GM23248 (cell line): ENCODE results near the gene RBPJL. TPM values are rescaled to one million over a fixed set of nuclear protein-coding genes. Genes with fewer than 3 reads are reported as not detected.
A peak's percentile ranks its signal among the peaks of the same experiment; 100 is the strongest.

Source experiments
- DNase-seq: peaks from one replicate; pipeline ENCODE4 v3.0.0-alpha.2; 2015
- H2AFZ ChIP-seq: fragments of 200-600 bp; sonication (generic); 2 replicates; pipeline ENCODE4 v1.6.1; 2016; ENCODE audit warnings: antibody characterized with exemption
- H3F3A ChIP-seq: fragments of 200-600 bp; sonication (generic); 2 replicates; pipeline ENCODE4 v1.6.1; 2016; ENCODE audit warnings: mild to moderate bottlenecking, antibody characterized with exemption, mixed run types; ENCODE audit not compliant: insufficient read depth
- H3K27ac ChIP-seq: fragments of 200-600 bp; sonication (generic); 2 replicates; pipeline ENCODE4 v1.5.1; 2016; ENCODE audit warnings: mild to moderate bottlenecking
- H3K27me3 ChIP-seq: fragments of 200-600 bp; sonication (generic); replicated peaks from 2 replicates; pipeline ENCODE4 v1.6.1; 2016; ENCODE audit warnings: mild to moderate bottlenecking; ENCODE audit not compliant: insufficient read depth
- H3K36me3 ChIP-seq: fragments of 200-600 bp; sonication (generic); 2 replicates; pipeline ENCODE4 v1.6.1; 2016; ENCODE audit warnings: low read depth, mild to moderate bottlenecking
- H3K4me1 ChIP-seq: fragments of 200-600 bp; sonication (generic); 2 replicates; pipeline ENCODE4 v1.6.1; 2016; ENCODE audit warnings: mild to moderate bottlenecking; ENCODE audit not compliant: insufficient read depth
- H3K4me2 ChIP-seq: fragments of 200-600 bp; sonication (generic); one replicate; pipeline ENCODE4 v1.6.1; 2016; ENCODE audit warnings: mild to moderate bottlenecking; ENCODE audit not compliant: unreplicated experiment
- H3K4me3 ChIP-seq: fragments of 200-600 bp; sonication (generic); 2 replicates; pipeline ENCODE4 v1.5.1; 2016; ENCODE audit warnings: mild to moderate bottlenecking
- H3K79me2 ChIP-seq: fragments of 200-600 bp; sonication (generic); 2 replicates; pipeline ENCODE4 v1.6.1; 2016; ENCODE audit warnings: mild to moderate bottlenecking; ENCODE audit not compliant: insufficient read depth
- H3K9ac ChIP-seq: fragments of 200-600 bp; sonication (generic); 2 replicates; pipeline ENCODE4 v1.6.1; 2016; ENCODE audit warnings: mild to moderate bottlenecking
- H3K9me2 ChIP-seq: fragments of 200-600 bp; sonication (generic); 2 replicates; pipeline ENCODE4 v1.6.1; 2016; ENCODE audit warnings: mixed run types, mild to moderate bottlenecking, moderate library complexity; ENCODE audit not compliant: insufficient read depth
- H3K9me3 ChIP-seq: fragments of 200-600 bp; sonication (generic); one replicate; pipeline ENCODE4 v1.6.1; 2017; ENCODE audit warnings: low read depth
- H4K20me1 ChIP-seq: fragments of 200-600 bp; sonication (generic); 2 replicates; pipeline ENCODE4 v1.6.0; 2016; ENCODE audit not compliant: insufficient read depth
- EZH2 ChIP-seq: fragments of 200-600 bp; sonication (generic); IDR thresholded peaks from 2 replicates; pipeline ENCODE4 v1.6.1; 2018; ENCODE audit warnings: antibody characterized with exemption, mild to moderate bottlenecking; ENCODE audit not compliant: insufficient read depth, poor library complexity, severe bottlenecking
- EZH2phosphoT487 ChIP-seq: fragments of 200-600 bp; sonication (generic); IDR thresholded peaks from 2 replicates; pipeline ENCODE4 v1.6.1; 2018; ENCODE audit warnings: antibody characterized with exemption, moderate library complexity, mild to moderate bottlenecking, low read depth; ENCODE audit not compliant: insufficient read depth
- WGBS, 2 experiments: methylation state at CpG; one replicate each; pipeline ENCODE4 v1.1.6; 2015 to 2017; ENCODE audit warnings: low lambda C conversion rate in 2 of 2, low coverage in 1 of 2; ENCODE audit errors: missing lambda C conversion rate in 2 of 2; 5-methylcytosine and 5-hydroxymethylcytosine counted together
- in situ Hi-C: fragments of 300-500 bp; cut with MboI; formaldehyde crosslinking; loops from 2 replicates; pipeline ENCODE4 v1.15.0; 2020
- polyA plus RNA-seq: library from polyadenylated mRNA; unstranded; fragments of >200 nt; fragmentation: Nextera tagmentation; extraction: Ambion mirVana; gene quantifications from 2 replicates; pipeline ENCODE4 v1.2.1, GENCODE V29; 2016
- total RNA-seq: library from RNA; depleted of rRNA; stranded (reverse); fragments of >200 nt; shearing (Covaris generic); gene quantifications from 2 replicates; pipeline ENCODE4 v1.2.3, GENCODE V29; 2014

Gene RBPJL
- total and polyA plus RNA-seq, 2 experiments from 2014 or later: not detected

GRCh38 chr20:45293041-45294002, 13.3 kb upstream of the RBPJL start:
- peak overlapping the region; percentile 76 for H3K4me2 ChIP-seq
- no peaks in the 10 kb centered on the region for H3K36me3 ChIP-seq
- TF ChIP-seq EZH2phosphoT487 (no peak), EZH2 (no peak)
- H3K4me3 ChIP-seq: peak overlapping the region; percentile 74
- peak overlapping the region; percentile 66 for H3K9ac ChIP-seq
- H3K27ac ChIP-seq: no peak overlapping the region
- in situ Hi-C loops: loop anchor here (25.0 kb wide), 1 partner anchor 256 kb away; no protein-coding TSS in a partner anchor
- peak; percentile 82 for DNase-seq
- H4K20me1 ChIP-seq: no peaks in the 10 kb centered on the region
- peak overlapping the region; percentile 87 for H2AFZ ChIP-seq
- H3K79me2 ChIP-seq: no peaks in the 10 kb centered on the region
- H3K9me2 ChIP-seq: no peaks in the 10 kb centered on the region
- H3K4me1 ChIP-seq: no peaks in the 10 kb centered on the region
- no peaks in the 10 kb centered on the region for H3K9me3 ChIP-seq
- 10 to 12% methylated on average over 73 to 76 of the region's 79 CpGs for WGBS, 2 experiments
- no peaks in the 10 kb centered on the region for H3F3A ChIP-seq
- no peaks in the 10 kb centered on the region for H3K27me3 ChIP-seq

- in situ Hi-C loops: loop anchor here (25.0 kb wide), 1 partner anchor 257 kb away; no protein-coding TSS in a partner anchor
- Histone ChIP-seq H3K27me3 (no peaks in the 10 kb centered on the region), H3K9ac (no peak overlapping the region), H3K9me2 (no peaks in the 10 kb centered on the region), H3K36me3 (no peaks in the 10 kb centered on the region), H2AFZ (peak overlapping the region; percentile 87; the same call in 1 of the 2 replicates), H3K4me1 (no peaks in the 10 kb centered on the region), H3K4me3 (peak overlapping the region; percentile 74), H4K20me1 (no peaks in the 10 kb centered on the region), H3K9me3 (no peaks in the 10 kb centered on the region), H3K79me2 (no peaks in the 10 kb centered on the region), H3K4me2 (peak overlapping the region; percentile 76), H3F3A (no peaks in the 10 kb centered on the region), H3K27ac (no peak overlapping the region)
- DNase-seq: no peak
- WGBS, 2 experiments: 46 to 58% methylated on average over 5 of the region's 5 CpGs
- no peak for TF ChIP-seq EZH2
- TF ChIP-seq EZH2phosphoT487: no peak
These were observed 12.7 kb upstream of the RBPJL start for GRCh38 chr20:45294003-45294368.

GRCh38 chr20:45294659-45295058, 12.0 kb upstream of the RBPJL start:
- H3K27ac ChIP-seq: no peak overlapping the region
- no peaks in the 10 kb centered on the region for H4K20me1 ChIP-seq
- no peaks in the 10 kb centered on the region for H3F3A ChIP-seq
- no peaks in the 10 kb centered on the region for H3K36me3 ChIP-seq
- no peak overlapping the region for H3K4me3 ChIP-seq
- TF ChIP-seq EZH2 (no peak), EZH2phosphoT487 (no peak)
- in situ Hi-C loops: loop anchor here (25.0 kb wide), 1 partner anchor 257 kb away; no protein-coding TSS in a partner anchor
- no peaks in the 10 kb centered on the region for H3K27me3 ChIP-seq
- H3K4me1 ChIP-seq: no peaks in the 10 kb centered on the region
- H3K9ac ChIP-seq: no peak overlapping the region
- no peak overlapping the region for H3K4me2 ChIP-seq
- H2AFZ ChIP-seq: no peak overlapping the region
- WGBS, 2 experiments: 78 to 88% methylated on average over 1 of the region's 1 CpG
- H3K9me3 ChIP-seq: no peaks in the 10 kb centered on the region
- H3K79me2 ChIP-seq: no peaks in the 10 kb centered on the region
- DNase-seq: no peak
- no peaks in the 10 kb centered on the region for H3K9me2 ChIP-seq

- WGBS, 2 experiments: 88% methylated on average over 25 to 52 of the region's 52 CpGs
- Histone ChIP-seq H3F3A (no peaks in the 10 kb centered on the region), H3K4me3 (no peak overlapping the region), H4K20me1 (no peaks in the 10 kb centered on the region), H2AFZ (no peak overlapping the region), H3K9me3 (no peaks in the 10 kb centered on the region), H3K4me1 (no peaks in the 10 kb centered on the region), H3K4me2 (no peak overlapping the region), H3K27me3 (no peaks in the 10 kb centered on the region), H3K79me2 (no peaks in the 10 kb centered on the region), H3K9me2 (no peaks in the 10 kb centered on the region), H3K27ac (no peak overlapping the region), H3K36me3 (no peaks in the 10 kb centered on the region), H3K9ac (no peak overlapping the region)
- DNase-seq: no peak
- TF ChIP-seq EZH2phosphoT487: no peak
- TF ChIP-seq EZH2: no peak
- in situ Hi-C loops: loop anchor here (25.0 kb wide), 1 partner anchor 261 kb away; no protein-coding TSS in a partner anchor
These were observed 8.7 kb upstream of the RBPJL start for GRCh38 chr20:45297786-45298497.
